Peyer's patch (tissue), 4 donors: ENCODE data around the gene TFAP2C.

Experiments
- CTCF ChIP-seq, 6 experiments: fragments of 450-650 bp in 4 of 6; fragments of 200-600 bp in 2 of 6; sonication (generic) in 1 of 6; IDR thresholded peaks; one replicate each; pipeline ENCODE4 v1.5.1; 2017 to 2019; ENCODE audit warnings: antibody characterized with exemption in 6 of 6, mild to moderate bottlenecking in 3 of 6, moderate library complexity in 1 of 6
- POLR2A ChIP-seq, 2 donors: fragments of 450-650 bp; IDR thresholded peaks; one replicate each; pipeline ENCODE4 v1.5.1; 2017; ENCODE audit warnings: antibody characterized with exemption in 2 of 2, mild to moderate bottlenecking in 2 of 2, moderate library complexity in 2 of 2

GRCh38 chr20:56665806-56666205, 36.7 kb downstream of the TFAP2C start:
- TF ChIP-seq CTCF (IDR thresholded peaks at IDR 0.05): no peak
- no peak for TF ChIP-seq POLR2A (IDR thresholded peaks at IDR 0.05)
